Natural killer cell (primary cell): ENCODE data around the gene S1PR3. TPM values are rescaled to one million over a fixed set of nuclear protein-coding genes. Genes with fewer than 3 reads are reported as not detected.

ENCODE experiments used
- ATAC-seq, 3 donors: fragments of 150-1000 bp in 2 of 3; fragments of 200-7000 bp in 1 of 3; cut with Tn5 transposase; 1 replicate in 1 of 3; 2 replicates in 2 of 3; pipeline ENCODE4 v1.10.0; 2021; ENCODE audit warnings: mild to moderate bottlenecking in 2 of 3, moderate library complexity in 2 of 3
- DNase-seq, 2 donors: peaks; one replicate each; pipeline versions ENCODE4 v3.0.0 to v3.0.0-alpha.2; 2013 to 2021; ENCODE audit warnings: mixed read lengths in 1 of 2
- H3K27ac ChIP-seq: one replicate; pipeline ENCODE4 v1.5.1; 2013; ENCODE audit warnings: mild to moderate bottlenecking, low read length
- H3K27me3 ChIP-seq: one replicate; pipeline ENCODE4 v1.6.1; 2013; ENCODE audit warnings: low read length; ENCODE audit not compliant: control insufficient read depth, insufficient read depth
- H3K36me3 ChIP-seq: one replicate; pipeline ENCODE4 v1.6.1; 2013; ENCODE audit warnings: low read length; ENCODE audit not compliant: control insufficient read depth, insufficient read depth
- H3K4me1 ChIP-seq: one replicate; pipeline ENCODE4 v1.6.1; 2013; ENCODE audit warnings: low read length; ENCODE audit not compliant: control insufficient read depth, insufficient read depth
- H3K4me3 ChIP-seq: one replicate; pipeline ENCODE4 v1.5.1; 2013; ENCODE audit warnings: low read length
- H3K9me3 ChIP-seq: one replicate; pipeline ENCODE4 v1.6.1; 2013; ENCODE audit warnings: low read length; ENCODE audit not compliant: control insufficient read depth, insufficient read depth
- H3K27ac Mint-ChIP-seq, 2 donors: one replicate each; pipeline ENCODE4 v1.8.0; 2022; ENCODE audit warnings: mild to moderate bottlenecking in 2 of 2, mixed read lengths in 2 of 2, moderate library complexity in 1 of 2
- H3K27me3 Mint-ChIP-seq, 2 donors: one replicate each; pipeline ENCODE4 v1.8.0; 2022; ENCODE audit warnings: low read depth in 2 of 2, mixed read lengths in 2 of 2
- H3K36me3 Mint-ChIP-seq: one replicate; pipeline ENCODE4 v1.8.0; 2022; ENCODE audit warnings: mixed read lengths
- H3K4me1 Mint-ChIP-seq, 2 donors: one replicate each; pipeline ENCODE4 v1.8.0; 2022; ENCODE audit warnings: mixed read lengths in 2 of 2
- H3K4me3 Mint-ChIP-seq: one replicate; pipeline ENCODE4 v1.8.0; 2022; ENCODE audit warnings: mild to moderate bottlenecking, moderate library complexity, mixed read lengths
- H3K9me3 Mint-ChIP-seq, 2 donors: one replicate each; pipeline ENCODE4 v1.8.0; 2022; ENCODE audit warnings: mixed read lengths in 2 of 2
- WGBS: methylation state at CpG from one replicate; pipeline ENCODE4 v1.1.7; 2013; ENCODE audit warnings: missing lambda C conversion rate; ENCODE audit not compliant: insufficient coverage; 5-methylcytosine and 5-hydroxymethylcytosine counted together
- intact Hi-C: fragments of 100-400 bp; cut with micrococcal nuclease; formaldehyde crosslinking; loops from one replicate; pipeline ENCODE4 v1.14.2; 2022
- total RNA-seq, 4 donors: library from RNA; stranded (reverse); fragments of 120-200 nt in 1 of 4; gene quantifications; one replicate each; pipeline versions ENCODE4 v1.2.3 to v1.2.4, GENCODE V29; 2013 to 2022
- TF ChIP-seq, protein P1 (sequence below): fragments of 200-600 bp; IDR thresholded peaks from one replicate; pipeline ENCODE4 v1.8.0; 2022; ENCODE audit warnings: antibody characterized with exemption

Gene S1PR3
- total RNA-seq, 3 donors from 2014 or later (not counting 1 experiment from before 2014, with no cell fraction given): 1.1 to 1.5 TPM; not detected in 1

DNA sequence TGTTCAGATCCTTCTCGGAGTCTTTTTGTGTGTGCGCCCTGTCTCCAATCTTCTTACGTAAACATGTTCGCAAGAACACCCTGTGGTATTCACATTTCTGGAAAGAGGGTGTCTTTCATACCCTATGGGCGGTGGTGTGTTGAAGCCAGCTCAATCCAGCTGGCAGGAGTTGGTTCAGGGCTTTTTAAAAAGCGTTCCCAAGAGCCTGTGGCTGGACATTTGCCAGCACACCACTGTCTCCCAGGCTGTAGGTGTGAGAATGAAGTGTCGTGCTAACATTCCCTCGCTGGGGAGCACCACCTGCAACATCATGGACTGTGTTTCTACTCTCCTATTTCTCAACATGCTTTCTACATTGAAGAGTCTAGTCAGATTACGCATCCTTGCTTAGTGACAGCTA lies 51.7 kb downstream of the S1PR3 start:
- H3K4me1 ChIP-seq: no peaks in the 10 kb centered on the region
- DNase-seq: no peak
- no peaks in the 10 kb centered on the region for H3K4me1 Mint-ChIP-seq
- no peak overlapping the region for H3K27ac ChIP-seq
- TF ChIP-seq, protein P1, sequence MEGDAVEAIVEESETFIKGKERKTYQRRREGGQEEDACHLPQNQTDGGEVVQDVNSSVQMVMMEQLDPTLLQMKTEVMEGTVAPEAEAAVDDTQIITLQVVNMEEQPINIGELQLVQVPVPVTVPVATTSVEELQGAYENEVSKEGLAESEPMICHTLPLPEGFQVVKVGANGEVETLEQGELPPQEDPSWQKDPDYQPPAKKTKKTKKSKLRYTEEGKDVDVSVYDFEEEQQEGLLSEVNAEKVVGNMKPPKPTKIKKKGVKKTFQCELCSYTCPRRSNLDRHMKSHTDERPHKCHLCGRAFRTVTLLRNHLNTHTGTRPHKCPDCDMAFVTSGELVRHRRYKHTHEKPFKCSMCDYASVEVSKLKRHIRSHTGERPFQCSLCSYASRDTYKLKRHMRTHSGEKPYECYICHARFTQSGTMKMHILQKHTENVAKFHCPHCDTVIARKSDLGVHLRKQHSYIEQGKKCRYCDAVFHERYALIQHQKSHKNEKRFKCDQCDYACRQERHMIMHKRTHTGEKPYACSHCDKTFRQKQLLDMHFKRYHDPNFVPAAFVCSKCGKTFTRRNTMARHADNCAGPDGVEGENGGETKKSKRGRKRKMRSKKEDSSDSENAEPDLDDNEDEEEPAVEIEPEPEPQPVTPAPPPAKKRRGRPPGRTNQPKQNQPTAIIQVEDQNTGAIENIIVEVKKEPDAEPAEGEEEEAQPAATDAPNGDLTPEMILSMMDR: no peak
- H3K36me3 ChIP-seq: no peaks in the 10 kb centered on the region
- WGBS: 96% methylated on average over 9 of the region's 9 CpGs
- no peaks in the 10 kb centered on the region for H3K9me3 ChIP-seq
- H3K9me3 Mint-ChIP-seq: no peaks in the 10 kb centered on the region
- no peaks in the 10 kb centered on the region for H3K36me3 Mint-ChIP-seq
- no peak overlapping the region for H3K27ac Mint-ChIP-seq
- peaks cover 3% of the 10 kb centered on the region for H3K27me3 ChIP-seq
- H3K27me3 Mint-ChIP-seq: peaks cover 11 to 22% of the 10 kb centered on the region in 2 donors
- no peak for ATAC-seq
- H3K4me3 Mint-ChIP-seq: no peak overlapping the region
- no peak overlapping the region for H3K4me3 ChIP-seq
- intact Hi-C loops: no loop called here

DNA sequence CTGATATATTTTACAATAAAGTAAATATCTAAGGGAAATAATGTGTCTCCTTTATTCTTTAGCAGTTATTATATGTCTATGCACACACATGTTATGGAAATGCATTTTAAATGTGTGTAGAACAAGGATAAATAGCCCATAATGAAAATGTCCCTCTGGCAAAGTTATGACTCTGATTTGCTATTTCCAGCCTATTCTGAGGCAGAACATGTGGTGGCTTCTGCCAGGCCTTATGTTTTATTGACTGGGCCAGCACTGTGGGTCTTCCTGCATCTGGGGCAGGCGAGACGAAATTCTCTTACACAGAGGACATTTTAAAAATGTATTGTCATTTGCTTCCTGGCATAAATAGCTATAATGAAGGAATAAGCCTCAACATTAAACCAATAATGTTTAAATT lies 52.8 kb downstream of the S1PR3 start:
- Mint-ChIP-seq H3K36me3 (no peaks in the 10 kb centered on the region), H3K27me3 (peaks cover 14 to 22% of the 10 kb centered on the region in 2 donors), H3K9me3 (no peaks in the 10 kb centered on the region), H3K4me3 (no peak overlapping the region), H3K27ac (no peak overlapping the region), H3K4me1 (no peaks in the 10 kb centered on the region)
- Histone ChIP-seq H3K27me3 (peaks cover 3% of the 10 kb centered on the region), H3K9me3 (no peaks in the 10 kb centered on the region), H3K4me1 (no peaks in the 10 kb centered on the region), H3K27ac (no peak overlapping the region), H3K36me3 (no peaks in the 10 kb centered on the region), H3K4me3 (no peak overlapping the region)
- TF ChIP-seq, protein P1: no peak
- ATAC-seq: no peak
- no peak for DNase-seq
- intact Hi-C loops: no loop called here
- WGBS: no CpG with 5 or more reads among the region's 2 CpGs

DNA sequence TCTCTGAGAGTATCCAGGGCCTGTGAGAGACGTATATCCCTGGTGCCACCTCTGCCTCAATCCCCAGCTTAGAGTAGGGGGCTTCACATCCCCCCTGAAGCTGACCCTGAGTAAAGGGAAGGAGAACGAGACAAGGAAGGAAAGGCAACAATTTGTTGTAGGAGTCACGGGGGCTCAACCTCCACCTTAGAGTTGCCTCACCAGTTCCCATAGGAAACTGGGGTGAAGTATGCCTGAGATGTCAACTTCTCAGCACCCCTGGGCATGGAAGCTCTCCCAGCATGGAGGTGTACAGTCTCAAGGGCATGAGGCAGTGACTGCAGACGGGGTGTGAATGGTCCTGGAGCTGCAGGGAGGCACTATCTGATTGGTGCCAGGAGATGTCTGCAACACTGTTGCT lies 53.6 kb downstream of the S1PR3 start:
- intact Hi-C loops: no loop called here
- Mint-ChIP-seq H3K36me3 (no peaks in the 10 kb centered on the region), H3K9me3 (no peaks in the 10 kb centered on the region), H3K4me1 (no peaks in the 10 kb centered on the region), H3K4me3 (no peak overlapping the region), H3K27ac (no peak overlapping the region), H3K27me3 (peaks cover 14 to 27% of the 10 kb centered on the region in 2 donors)
- DNase-seq (no peak), ATAC-seq (no peak)
- WGBS: 84% methylated on average over 4 of the region's 4 CpGs
- H3K36me3 ChIP-seq: no peaks in the 10 kb centered on the region
- H3K4me3 ChIP-seq: no peak overlapping the region
- no peaks in the 10 kb centered on the region for H3K9me3 ChIP-seq
- H3K27ac ChIP-seq: no peak overlapping the region
- H3K27me3 ChIP-seq: peaks cover 3% of the 10 kb centered on the region
- TF ChIP-seq, protein P1: no peak
- H3K4me1 ChIP-seq: no peaks in the 10 kb centered on the region

DNA sequence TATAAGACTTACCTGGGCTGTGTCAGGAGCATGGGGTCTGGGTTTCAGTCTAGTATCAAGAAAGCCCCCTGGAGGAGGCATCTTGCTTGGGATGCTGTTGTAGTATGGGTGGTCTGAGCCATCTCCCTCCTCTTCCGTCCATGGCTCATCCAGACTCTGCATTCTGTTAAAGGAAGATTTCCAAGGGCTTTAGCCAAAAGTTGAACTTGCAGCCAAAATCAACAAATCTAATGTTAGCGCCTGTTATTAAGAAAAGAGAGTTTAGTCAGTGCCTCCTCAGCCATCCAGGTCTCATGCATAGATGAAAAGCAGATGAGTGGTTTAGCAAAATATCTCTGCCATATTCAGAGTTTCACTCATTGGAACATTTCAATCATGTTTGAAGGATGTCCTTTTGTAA lies 55.6 kb downstream of the S1PR3 start:
- DNase-seq (no peak), ATAC-seq (no peak)
- Mint-ChIP-seq H3K27ac (no peak overlapping the region), H3K36me3 (no peaks in the 10 kb centered on the region), H3K4me1 (no peaks in the 10 kb centered on the region), H3K27me3 (peaks cover 10 to 24% of the 10 kb centered on the region in 2 donors), H3K9me3 (no peaks in the 10 kb centered on the region), H3K4me3 (no peak overlapping the region)
- H3K4me1 ChIP-seq: no peaks in the 10 kb centered on the region
- TF ChIP-seq, protein P1: no peak
- WGBS: 88% methylated on average over 2 of the region's 2 CpGs
- intact Hi-C loops: no loop called here
- H3K4me3 ChIP-seq: no peak overlapping the region
- H3K27ac ChIP-seq: no peak overlapping the region
- H3K36me3 ChIP-seq: no peaks in the 10 kb centered on the region
- H3K27me3 ChIP-seq: no peaks in the 10 kb centered on the region
- no peaks in the 10 kb centered on the region for H3K9me3 ChIP-seq
